SJSA1 (cell line): ENCODE measurements around the gene SMIM29. TPM values are rescaled to one million over a fixed set of nuclear protein-coding genes. Genes with fewer than 3 reads are reported as not detected.
A peak's percentile ranks its signal among the peaks of the same experiment; 100 is the strongest.

Experiments
- DNase-seq, 2 experiments: peaks; one replicate each; pipeline ENCODE4 v3.0.0-alpha.2; 2015 to 2020; ENCODE audit warnings: low spot score in 2 of 2, low read depth in 1 of 2
- H3K27ac ChIP-seq: fragments of 250-450 bp; sonication (Bioruptor Pico); 2 replicates; pipeline ENCODE4 v1.5.1; 2020; ENCODE audit warnings: mild to moderate bottlenecking, moderate library complexity
- H3K27me3 ChIP-seq: fragments of 250-450 bp; sonication (Bioruptor Pico); replicated peaks from 2 replicates; pipeline ENCODE4 v1.5.1; 2020; ENCODE audit warnings: mild to moderate bottlenecking, moderate library complexity
- H3K36me3 ChIP-seq: fragments of 250-450 bp; sonication (Bioruptor Pico); 2 replicates; pipeline ENCODE4 v1.5.1; 2020; ENCODE audit warnings: mild to moderate bottlenecking
- H3K4me1 ChIP-seq: fragments of 250-450 bp; sonication (Bioruptor Pico); replicated peaks from 2 replicates; pipeline ENCODE4 v1.6.1; 2021; ENCODE audit warnings: mild to moderate bottlenecking
- H3K4me3 ChIP-seq: fragments of 250-450 bp; sonication (Bioruptor Pico); 2 replicates; pipeline ENCODE4 v1.5.1; 2020; ENCODE audit warnings: mild to moderate bottlenecking
- H3K9me3 ChIP-seq: fragments of 250-450 bp; sonication (Bioruptor Pico); replicated peaks from 2 replicates; pipeline ENCODE4 v1.5.1; 2020; ENCODE audit warnings: mild to moderate bottlenecking
- total RNA-seq: library from RNA; depleted of rRNA; stranded (reverse); fragments of >200 nt; shearing (Covaris generic); gene quantifications from 2 replicates; pipeline ENCODE4 v1.2.3, GENCODE V29; 2014

SMIM29 gene
- total RNA-seq, 1 experiment from 2014 or later: 24.5 TPM

DNA sequence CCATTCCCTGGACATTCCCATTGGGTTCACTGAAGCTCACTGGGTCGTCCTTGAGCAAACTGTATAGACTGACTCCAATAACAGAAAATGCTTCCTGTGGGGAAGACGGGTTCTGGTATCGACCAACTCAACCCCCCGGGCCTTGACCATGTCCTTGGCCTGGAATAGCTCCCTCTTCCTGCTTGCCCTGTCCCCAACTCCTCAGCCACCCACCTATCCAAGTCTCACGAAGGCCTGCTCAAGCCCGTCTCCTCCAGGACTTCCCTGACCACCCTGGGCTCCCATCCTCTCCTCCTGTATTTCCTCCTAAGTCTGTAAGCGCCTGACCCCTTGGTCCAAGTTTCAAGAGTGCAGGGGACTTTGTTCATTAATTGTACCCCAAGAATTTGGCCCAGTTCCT lies 14.9 kb downstream of the SMIM29 start:
- Histone ChIP-seq H3K36me3 (peaks cover 6% of the 10 kb centered on the region; the same call in 1 of the 2 replicates), H3K27ac (no peak overlapping the region), H3K9me3 (no peaks in the 10 kb centered on the region), H3K4me1 (peaks cover 32% of the 10 kb centered on the region), H3K4me3 (no peak overlapping the region), H3K27me3 (no peaks in the 10 kb centered on the region)
- no peak for DNase-seq

DNA sequence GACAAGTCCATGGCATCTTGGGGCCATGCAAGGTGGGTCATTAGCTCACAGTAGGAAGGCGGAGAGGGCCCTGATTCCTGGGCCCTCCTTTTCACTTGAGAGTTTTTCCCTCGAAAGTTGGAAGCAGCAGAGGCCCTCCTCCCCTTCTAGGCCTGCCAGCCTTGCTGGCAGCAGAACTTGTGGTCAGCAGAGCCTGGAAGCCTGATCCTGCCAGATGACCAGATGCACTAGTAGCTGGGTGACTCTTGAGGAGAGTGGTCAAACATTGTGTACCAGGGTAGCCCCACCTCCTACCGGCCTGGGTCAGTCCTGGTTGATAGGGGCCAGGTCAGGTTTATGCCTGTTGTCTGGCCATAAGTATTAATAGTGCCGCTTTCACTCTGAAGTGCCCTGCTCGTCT lies 15.9 kb downstream of the SMIM29 start:
- H3K4me1 ChIP-seq: peaks cover 32% of the 10 kb centered on the region
- no peaks in the 10 kb centered on the region for H3K9me3 ChIP-seq
- H3K27me3 ChIP-seq: no peaks in the 10 kb centered on the region
- H3K27ac ChIP-seq: no peak overlapping the region
- peaks cover 2% of the 10 kb centered on the region; the same call in 1 of the 2 replicates for H3K36me3 ChIP-seq
- H3K4me3 ChIP-seq: no peak overlapping the region
- no peak for DNase-seq

- no peaks in the 10 kb centered on the region for H3K36me3 ChIP-seq
- no peaks in the 10 kb centered on the region for H3K27me3 ChIP-seq
- H3K9me3 ChIP-seq: no peaks in the 10 kb centered on the region
- H3K4me3 ChIP-seq: no peak overlapping the region
- no peak overlapping the region for H3K27ac ChIP-seq
- DNase-seq: no peak
- peaks cover 32% of the 10 kb centered on the region for H3K4me1 ChIP-seq
These were observed 17.1 kb downstream of the SMIM29 start for GRCh38 chr6:34231566-34232336.

DNA sequence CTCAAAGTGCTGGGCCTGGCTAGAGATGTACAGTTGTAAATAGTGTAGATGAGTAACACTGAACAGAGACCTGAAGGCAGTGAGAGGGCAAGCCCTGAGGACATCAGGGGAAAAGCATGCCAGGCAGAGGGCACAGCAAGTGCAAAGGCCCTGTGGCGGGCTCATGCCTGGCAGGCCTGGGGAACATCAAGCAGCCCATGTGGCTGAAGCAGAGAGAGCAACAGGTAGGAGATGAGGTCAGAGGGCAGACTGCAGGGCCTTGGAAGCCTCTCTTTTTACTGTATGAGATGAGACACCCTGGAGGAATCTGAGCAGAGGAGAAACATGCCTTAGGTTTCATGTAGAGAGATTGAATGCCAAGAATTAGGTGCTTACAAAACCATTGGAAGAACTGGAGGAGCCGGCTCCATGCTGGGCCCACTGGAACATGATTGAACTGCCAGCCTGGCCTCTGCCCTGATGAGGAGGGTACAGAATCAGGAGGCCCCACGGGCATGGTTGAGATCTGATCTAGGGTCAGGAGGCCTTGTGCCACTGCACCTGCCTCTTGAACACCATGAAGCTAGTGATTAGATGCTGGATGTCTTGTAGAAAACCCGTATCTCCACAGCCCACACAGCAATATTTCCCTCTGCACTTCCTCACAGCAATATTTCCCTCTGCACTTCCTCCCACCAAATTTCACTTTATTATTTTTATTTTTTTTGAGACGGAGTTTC lies 18.0 kb downstream of the SMIM29 start:
- H3K36me3 ChIP-seq: no peaks in the 10 kb centered on the region

GRCh38 chr6:34229877-34230276 lies 18.9 kb downstream of the SMIM29 start:
- no peaks in the 10 kb centered on the region for H3K27me3 ChIP-seq
- no peaks in the 10 kb centered on the region for H3K9me3 ChIP-seq
- DNase-seq: no peak
- H3K4me1 ChIP-seq: peaks cover 22% of the 10 kb centered on the region
- no peak overlapping the region for H3K27ac ChIP-seq
- no peak overlapping the region for H3K4me3 ChIP-seq
- no peaks in the 10 kb centered on the region for H3K36me3 ChIP-seq

More for the DNA sequence above, 18.0 kb downstream of the SMIM29 start:
- Histone ChIP-seq H3K4me1 (peaks cover 23% of the 10 kb centered on the region), H3K9me3 (no peaks in the 10 kb centered on the region), H3K27me3 (no peaks in the 10 kb centered on the region), H3K27ac (no peak overlapping the region), H3K4me3 (no peak overlapping the region)
- DNase-seq: no peak

DNA sequence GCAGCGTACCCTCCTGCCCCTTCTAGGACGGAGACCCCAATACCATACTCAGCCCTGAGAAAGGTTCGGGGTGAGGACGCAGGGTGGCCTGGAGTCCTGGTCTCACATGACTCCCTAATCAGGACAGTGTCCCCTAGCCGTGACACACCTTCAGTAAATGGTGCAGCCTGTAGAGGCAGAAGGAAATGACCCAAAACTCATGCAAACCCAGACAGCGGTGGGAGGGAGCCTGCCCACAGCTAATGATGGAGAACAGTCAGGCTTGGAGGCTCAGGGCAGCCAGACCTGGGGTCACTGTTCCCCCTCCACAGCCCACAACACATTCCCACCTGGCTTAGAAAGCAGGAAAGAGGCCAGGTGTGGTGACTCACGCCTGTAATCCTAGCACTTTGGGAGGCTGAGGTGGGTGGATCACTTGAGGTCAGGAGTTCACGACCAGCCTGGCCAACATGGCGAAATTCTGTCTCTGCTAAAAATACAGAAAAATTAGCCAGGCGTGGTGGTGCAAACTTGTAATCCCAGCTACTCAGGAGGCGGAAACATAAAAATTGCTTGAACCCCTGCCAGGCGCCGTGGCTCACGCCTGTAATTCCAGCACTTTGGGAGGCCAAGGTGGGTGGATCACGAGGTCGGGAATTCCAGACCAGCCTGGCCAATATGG lies 20.9 kb downstream of the SMIM29 start:
- H3K36me3 ChIP-seq: no peaks in the 10 kb centered on the region
- no peaks in the 10 kb centered on the region for H3K9me3 ChIP-seq
- no peak for DNase-seq
- H3K4me1 ChIP-seq: peaks cover 37% of the 10 kb centered on the region
- H3K4me3 ChIP-seq: no peak overlapping the region
- H3K27me3 ChIP-seq: no peaks in the 10 kb centered on the region
- no peak overlapping the region for H3K27ac ChIP-seq

- Histone ChIP-seq H3K4me3 (no peak overlapping the region), H3K36me3 (no peaks in the 10 kb centered on the region), H3K27me3 (no peaks in the 10 kb centered on the region), H3K4me1 (peaks cover 37% of the 10 kb centered on the region), H3K27ac (no peak overlapping the region), H3K9me3 (no peaks in the 10 kb centered on the region)
- no peak for DNase-seq
These were observed 21.8 kb downstream of the SMIM29 start for GRCh38 chr6:34226731-34227586.

- no peak overlapping the region for H3K4me3 ChIP-seq
- no peaks in the 10 kb centered on the region for H3K36me3 ChIP-seq
- no peaks in the 10 kb centered on the region for H3K9me3 ChIP-seq
- H3K27me3 ChIP-seq: no peaks in the 10 kb centered on the region
- no peak for DNase-seq
- H3K4me1 ChIP-seq: peaks cover 37% of the 10 kb centered on the region
- no peak overlapping the region for H3K27ac ChIP-seq
These were observed 22.7 kb downstream of the SMIM29 start for GRCh38 chr6:34226066-34226465.

GRCh38 chr6:34225551-34225950 lies 23.3 kb downstream of the SMIM29 start:
- no peaks in the 10 kb centered on the region for H3K36me3 ChIP-seq
- H3K4me1 ChIP-seq: peaks cover 37% of the 10 kb centered on the region
- no peak for DNase-seq
- H3K4me3 ChIP-seq: no peak overlapping the region
- no peaks in the 10 kb centered on the region for H3K27me3 ChIP-seq
- H3K27ac ChIP-seq: no peak overlapping the region
- H3K9me3 ChIP-seq: no peaks in the 10 kb centered on the region

DNA sequence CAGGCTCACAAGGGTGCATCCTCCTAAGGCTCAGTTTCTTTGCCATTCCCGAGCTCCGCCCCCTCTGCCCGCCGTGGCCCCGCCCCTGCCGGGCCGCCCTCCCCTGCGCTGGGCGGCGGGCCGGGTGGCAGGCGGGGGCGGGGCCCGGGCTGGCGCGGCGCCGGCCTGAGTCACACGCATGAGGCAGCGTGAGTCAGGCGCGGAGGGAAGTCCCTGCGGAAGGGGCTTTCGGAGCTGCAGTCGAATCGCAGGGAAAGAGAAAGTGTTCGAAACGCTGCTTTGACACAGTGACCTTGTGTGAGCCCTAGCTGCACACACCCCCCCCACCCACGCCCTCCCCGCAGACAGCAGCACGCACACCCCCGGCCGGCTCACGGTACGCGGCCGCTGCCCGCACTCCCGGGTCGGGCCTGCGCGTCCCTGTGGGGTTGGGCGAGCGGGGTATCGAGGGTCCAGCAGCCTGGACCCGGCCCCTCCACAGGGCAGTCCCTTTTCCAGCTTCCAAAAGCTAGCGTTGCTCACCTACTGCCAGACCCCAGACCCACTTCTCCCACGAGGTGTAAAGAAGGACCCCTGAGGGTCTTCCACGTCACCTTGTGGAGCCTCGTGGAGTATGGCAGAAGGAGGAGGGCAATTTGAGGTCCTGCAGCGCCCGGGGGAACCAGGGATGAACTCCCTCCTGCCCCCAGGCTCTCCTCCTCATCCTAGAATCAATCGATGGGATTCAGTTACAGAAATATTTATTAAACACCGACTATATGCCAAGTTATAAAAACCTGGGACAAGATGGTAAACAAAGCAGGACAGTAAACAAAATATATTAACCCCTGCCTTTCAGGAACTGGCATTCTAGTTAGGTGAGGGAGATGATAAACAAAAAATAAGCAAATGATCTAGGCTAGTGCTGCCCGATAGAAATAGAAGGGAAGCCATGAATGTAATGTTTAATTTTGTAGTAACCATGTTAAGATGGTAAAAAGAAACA lies 24.6 kb downstream of the SMIM29 start:
- Histone ChIP-seq H3K27ac (peak overlapping the region; percentile 85), H3K4me1 (peaks cover 34% of the 10 kb centered on the region), H3K36me3 (no peaks in the 10 kb centered on the region), H3K9me3 (no peaks in the 10 kb centered on the region), H3K27me3 (no peaks in the 10 kb centered on the region), H3K4me3 (peak overlapping the region; percentile 47)
- peak; percentile 81 to 94 for DNase-seq

DNA sequence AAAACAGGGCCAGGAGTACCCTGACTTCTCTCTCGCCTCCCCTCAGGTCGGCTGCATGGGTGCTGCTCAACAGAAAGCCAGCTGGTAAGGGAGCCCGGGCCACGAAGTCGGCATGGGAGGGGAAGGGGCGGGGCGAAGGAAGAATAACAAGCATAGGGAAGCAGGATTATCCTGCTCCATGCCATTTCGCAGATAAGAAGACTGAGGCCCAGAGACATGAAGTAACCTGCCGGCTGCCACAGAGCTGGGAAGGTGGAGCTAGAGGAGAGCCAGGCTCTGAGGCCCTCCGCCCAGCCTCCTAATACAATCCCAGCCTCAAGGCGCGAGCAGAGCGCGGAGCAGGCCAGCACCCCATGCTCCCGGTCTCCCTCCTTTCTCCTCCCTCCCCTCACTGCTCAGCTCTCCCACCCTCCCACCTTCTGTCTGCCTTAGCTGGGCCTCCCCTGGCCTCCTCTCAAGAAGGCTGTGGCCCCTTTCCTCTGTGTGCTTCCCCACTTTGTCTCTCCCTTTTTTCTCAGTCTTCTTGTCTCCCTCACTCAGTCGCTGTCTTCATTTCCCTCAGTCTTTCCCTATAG lies 25.3 kb downstream of the SMIM29 start:
- peak overlapping the region; percentile 47; the same call in 1 of the 2 replicates for H3K4me3 ChIP-seq
- no peak for DNase-seq
- peaks cover 26% of the 10 kb centered on the region for H3K4me1 ChIP-seq
- no peaks in the 10 kb centered on the region for H3K27me3 ChIP-seq
- no peaks in the 10 kb centered on the region for H3K36me3 ChIP-seq
- H3K9me3 ChIP-seq: no peaks in the 10 kb centered on the region
- H3K27ac ChIP-seq: no peak overlapping the region

GRCh38 chr6:34218691-34219090 lies 30.1 kb downstream of the SMIM29 start:
- Histone ChIP-seq H3K36me3 (no peaks in the 10 kb centered on the region), H3K4me3 (no peak overlapping the region), H3K27ac (no peak overlapping the region), H3K9me3 (no peaks in the 10 kb centered on the region), H3K27me3 (no peaks in the 10 kb centered on the region), H3K4me1 (peaks cover 21% of the 10 kb centered on the region)
- no peak for DNase-seq
